Common myeloid progenitor, CD34-positive (primary cell): ENCODE results near the gene CIRBP.
A peak's percentile ranks its signal among the peaks of the same experiment; 100 is the strongest.

Experiments used
- CTCF ChIA-PET: fragments of 350-600 bp; sonication (Branson Sonifier 250); formaldehyde crosslinking; loops from one replicate; lab custom pipeline; 2021; ENCODE audit warnings: antibody characterized with exemption; lab: Charles Lee
- POLR2A ChIA-PET: fragments of 350-600 bp; sonication (Branson Sonifier 250); formaldehyde crosslinking; loops from one replicate; lab custom pipeline; 2021; ENCODE audit warnings: antibody characterized with exemption; lab: Charles Lee
- DNase-seq, 3 donors: peaks; one replicate each; pipeline versions ENCODE4 v3.0.0 to v3.0.0-alpha.2; 2013
- H3K27ac ChIP-seq, 2 experiments: 1 replicate in 1 of 2; 2 replicates in 1 of 2; pipeline ENCODE4 v1.7.0; 2013; ENCODE audit warnings: inconsistent platforms in 2 of 2, low read length in 2 of 2, mild to moderate bottlenecking in 2 of 2, low read depth in 1 of 2, moderate library complexity in 1 of 2; ENCODE audit not compliant: severe bottlenecking in 2 of 2, insufficient read depth in 1 of 2, poor library complexity in 1 of 2
- H3K27me3 ChIP-seq, 5 experiments: replicated peaks in 2 of 5; 1 replicate in 3 of 5; 2 replicates in 2 of 5; pipeline versions ENCODE4 v1.6.1 to v1.7.0; 2013; ENCODE audit warnings: low read length in 4 of 5, mild to moderate bottlenecking in 2 of 5, moderate library complexity in 2 of 5, inconsistent platforms in 1 of 5; ENCODE audit not compliant: insufficient read depth in 5 of 5, control insufficient read depth in 4 of 5
- H3K36me3 ChIP-seq, 4 experiments: 1 replicate in 2 of 4; 2 replicates in 2 of 4; pipeline versions ENCODE4 v1.6.1 to v1.7.0; 2013; ENCODE audit warnings: low read length in 3 of 4, control low read depth in 1 of 4, mild to moderate bottlenecking in 1 of 4; ENCODE audit not compliant: control insufficient read depth in 4 of 4, insufficient read depth in 4 of 4
- H3K4me1 ChIP-seq, 4 experiments: 1 replicate in 3 of 4; 2 replicates in 1 of 4; pipeline versions ENCODE4 v1.6.1 to v1.7.1; 2013; ENCODE audit warnings: low read length in 3 of 4, mild to moderate bottlenecking in 3 of 4, control low read depth in 1 of 4, inconsistent platforms in 1 of 4, moderate library complexity in 1 of 4; ENCODE audit not compliant: control insufficient read depth in 4 of 4, insufficient read depth in 4 of 4; ENCODE audit errors: control extremely low read depth in 1 of 4
- H3K4me3 ChIP-seq, 7 experiments: 1 replicate in 4 of 7; 2 replicates in 3 of 7; pipeline versions ENCODE4 v1.5.1 to v1.7.0; 2013; ENCODE audit warnings: mild to moderate bottlenecking in 7 of 7, low read length in 6 of 7, moderate library complexity in 6 of 7, inconsistent platforms in 2 of 7, low read depth in 2 of 7, control low read depth in 1 of 7; ENCODE audit not compliant: insufficient read depth in 4 of 7, control insufficient read depth in 1 of 7; ENCODE audit errors: extremely low read depth in 1 of 7
- H3K9me3 ChIP-seq, 5 experiments: 1 replicate in 4 of 5; 2 replicates in 1 of 5; pipeline versions ENCODE4 v1.6.1 to v1.7.1; 2013; ENCODE audit warnings: low read length in 4 of 5, mild to moderate bottlenecking in 2 of 5, inconsistent platforms in 1 of 5, low read depth in 1 of 5, moderate library complexity in 1 of 5; ENCODE audit not compliant: control insufficient read depth in 4 of 5, insufficient read depth in 2 of 5; ENCODE audit errors: control extremely low read depth in 1 of 5
- WGBS: methylation state at CpG from one replicate; pipeline ENCODE4 v1.1.5; 2013; ENCODE audit not compliant: insufficient coverage; 5-methylcytosine and 5-hydroxymethylcytosine counted together

The CIRBP gene

GRCh38 chr19:1249298-1249989, 19.7 kb upstream of the CIRBP start:
- peak; percentile 91 to 96 (median 96) for DNase-seq
- Histone ChIP-seq H3K4me3 (peak overlapping the region; percentile 70 to 87 (median 79)), H3K36me3 (peaks cover 0 to 26% (median 8%) of the 10 kb centered on the region in 4 experiments), H3K27ac (peak overlapping the region; percentile 54 to 94), H3K27me3 (no peaks in the 10 kb centered on the region), H3K4me1 (peaks cover 0 to 55% (median 48%) of the 10 kb centered on the region in 4 experiments), H3K9me3 (no peaks in the 10 kb centered on the region)
- CTCF ChIA-PET = no interaction called here
- WGBS = 0% methylated on average over 54 of the region's 102 CpGs
- POLR2A ChIA-PET = interaction anchor here (0.6 to 2.6 kb wide), 5 partner anchors 12 to 120 kb away, joined by 4 to 22 read pairs (median 5); partner anchors contain the start of genes CIRBP and FAM174C

- Histone ChIP-seq H3K4me1 (peaks cover 0 to 55% (median 48%) of the 10 kb centered on the region in 4 experiments), H3K36me3 (peaks cover 0 to 26% (median 13%) of the 10 kb centered on the region in 4 experiments), H3K9me3 (no peaks in the 10 kb centered on the region), H3K27me3 (no peaks in the 10 kb centered on the region), H3K4me3 (peak overlapping the region; percentile 70 to 87 (median 79)), H3K27ac (peak overlapping the region in 1 of 2 experiments; percentile 89)
- ChIA-PET POLR2A (interaction anchor here (1.8 to 2.6 kb wide), 2 partner anchors 16 to 19 kb away, joined by 19 to 22 read pairs; partner anchors contain the start of gene CIRBP), CTCF (no interaction called here)
- under 1% methylated on average over 66 of the region's 67 CpGs for WGBS
- DNase-seq = no peak
Observed at GRCh38 chr19:1249990-1250436, 19.1 kb upstream of the CIRBP start.

DNA sequence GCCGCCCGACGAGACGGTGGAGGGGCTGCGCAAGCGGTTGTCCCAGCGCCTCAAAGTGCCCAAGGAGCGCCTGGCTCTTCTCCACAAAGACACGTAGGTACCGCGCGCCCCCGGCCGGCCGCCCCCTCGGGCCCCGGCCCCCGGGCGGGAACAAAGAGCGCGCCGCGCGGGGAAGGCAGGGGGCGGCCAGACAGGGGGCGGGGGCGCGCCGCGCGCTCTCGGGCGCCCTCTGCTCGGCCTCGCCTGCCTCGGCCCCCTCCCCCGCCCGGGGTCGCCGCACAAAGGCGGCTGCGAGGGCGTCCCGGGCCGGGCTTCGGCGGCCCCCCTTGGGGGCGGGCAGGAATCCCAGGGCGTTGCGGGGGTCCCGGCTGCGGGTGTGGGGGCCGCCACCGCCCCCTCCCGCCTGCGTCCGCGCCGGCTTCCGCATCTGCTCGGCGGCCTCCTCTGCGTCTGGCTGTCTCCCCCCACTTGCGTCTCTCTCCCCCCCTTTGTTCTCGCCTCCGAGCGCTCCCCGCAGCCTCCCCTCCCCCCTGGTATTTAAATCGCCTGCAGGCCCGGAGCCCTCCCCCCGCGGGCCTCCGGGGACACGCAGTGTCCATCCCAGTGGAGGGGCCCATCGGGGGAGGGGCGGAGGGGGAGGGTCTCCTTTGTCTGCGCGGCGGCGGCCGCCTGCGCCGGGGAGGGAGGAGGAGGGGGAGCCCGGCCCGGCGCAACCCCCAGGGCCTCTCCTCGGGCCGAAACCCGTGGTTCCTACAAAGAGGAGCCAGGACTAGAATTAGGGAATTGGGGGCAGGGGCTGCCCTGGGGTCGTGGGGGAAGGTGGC, 18.5 kb upstream of the CIRBP start:
- DNase-seq = peak in 2 of 3 donors; percentile 65 to 74
- POLR2A ChIA-PET = interaction anchor here (2.6 to 7.0 kb wide), 2 partner anchors 17 to 19 kb away, joined by 22 to 98 read pairs; partner anchors contain the start of gene CIRBP
- Histone ChIP-seq H3K36me3 (peaks cover 0 to 27% (median 20%) of the 10 kb centered on the region in 4 experiments), H3K27me3 (no peaks in the 10 kb centered on the region), H3K4me1 (peaks cover 0 to 56% (median 50%) of the 10 kb centered on the region in 4 experiments), H3K4me3 (peak overlapping the region; percentile 70 to 87 (median 79)), H3K27ac (peak overlapping the region; percentile 50 to 89), H3K9me3 (no peaks in the 10 kb centered on the region)
- under 1% methylated on average over 62 of the region's 90 CpGs for WGBS
- CTCF ChIA-PET = interaction anchor here (7.9 kb wide), 1 partner anchor 14 kb away, joined by 60 read pairs; no protein-coding TSS in a partner anchor

DNA sequence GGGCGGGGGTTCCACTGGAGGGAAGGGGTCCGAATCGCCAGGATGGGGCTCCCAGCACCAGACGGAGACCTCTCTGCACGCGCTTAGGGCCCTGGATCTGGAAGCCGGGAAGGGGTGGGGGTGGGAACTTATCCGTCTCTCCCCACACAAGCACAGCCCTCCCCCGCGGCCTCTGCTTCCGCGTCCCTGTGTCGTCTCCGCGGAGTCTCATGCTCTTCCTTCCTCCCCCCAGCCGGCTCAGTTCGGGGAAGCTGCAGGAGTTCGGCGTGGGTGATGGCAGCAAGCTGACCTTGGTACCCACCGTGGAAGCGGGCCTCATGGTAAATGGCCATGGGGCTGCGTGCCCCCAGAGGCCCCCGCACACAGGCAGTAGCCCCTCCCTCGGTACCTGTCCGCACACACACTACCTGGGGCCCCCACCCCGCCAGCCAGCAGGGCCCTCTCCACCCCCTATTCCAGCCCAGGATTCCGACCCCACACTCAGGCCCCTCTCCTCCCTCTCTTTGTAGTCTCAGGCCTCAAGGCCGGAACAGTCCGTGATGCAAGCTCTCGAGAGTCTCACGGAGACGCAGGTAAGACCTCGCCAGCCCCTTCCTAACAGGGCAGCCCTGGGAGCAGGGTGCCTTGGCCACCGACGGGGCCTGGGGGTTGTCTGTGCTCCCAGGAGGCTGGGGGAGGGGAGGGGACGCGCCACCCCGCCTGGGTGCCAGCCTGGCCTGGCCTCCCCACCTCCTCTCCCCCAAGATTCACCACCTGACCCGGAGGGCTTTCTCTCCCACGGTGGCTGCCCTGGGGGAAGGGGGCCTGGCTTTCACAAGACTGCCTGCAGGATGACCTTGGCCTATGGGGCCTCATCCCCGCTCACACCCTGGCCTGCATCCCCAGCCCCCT, 17.6 kb upstream of the CIRBP start:
- ChIA-PET POLR2A (interaction anchor here (7.0 kb wide), 1 partner anchor 16 kb away, joined by 98 read pairs; the partner anchor contains the start of gene CIRBP), CTCF (interaction anchor here (7.9 kb wide), 1 partner anchor 13 kb away, joined by 60 read pairs; no protein-coding TSS in a partner anchor)
- H3K9me3 ChIP-seq = no peaks in the 10 kb centered on the region
- H3K4me3 ChIP-seq = peak overlapping the region; percentile 70 to 87 (median 79)
- H3K36me3 ChIP-seq = peaks cover 2 to 34% (median 25%) of the 10 kb centered on the region in 4 experiments
- WGBS = 6% methylated on average over 30 of the region's 41 CpGs
- H3K4me1 ChIP-seq = peaks cover 0 to 60% (median 51%) of the 10 kb centered on the region in 4 experiments
- peak in 2 of 3 donors; percentile 61 to 74 for DNase-seq
- H3K27ac ChIP-seq = peak overlapping the region; percentile 50 to 89
- no peaks in the 10 kb centered on the region for H3K27me3 ChIP-seq

GRCh38 chr19:1252221-1252820, 16.8 kb upstream of the CIRBP start:
- 0% methylated on average over 22 of the region's 30 CpGs for WGBS
- DNase-seq = peak; percentile 89 to 97 (median 97)
- Histone ChIP-seq H3K27ac (peak overlapping the region; percentile 70 to 89), H3K9me3 (no peaks in the 10 kb centered on the region), H3K4me1 (peaks cover 0 to 67% (median 54%) of the 10 kb centered on the region in 4 experiments), H3K36me3 (peaks cover 3 to 41% (median 30%) of the 10 kb centered on the region in 4 experiments), H3K27me3 (no peaks in the 10 kb centered on the region), H3K4me3 (peak overlapping the region in 6 of 7 experiments; percentile 32 to 84 (median 78))
- CTCF ChIA-PET = interaction anchor here (7.9 to 17.7 kb wide), 2 partner anchors 7 to 12 kb away, joined by 60 to 268 read pairs; no protein-coding TSS in a partner anchor
- POLR2A ChIA-PET = interaction anchor here (1.1 to 7.0 kb wide), 7 partner anchors 8 to 121 kb away, joined by 3 to 98 read pairs (median 7); partner anchors contain the start of genes CIRBP and FAM174C
